GM12875 (cell line): ENCODE measurements around the gene PTPN13.

Source experiments
- H3K4me3 ChIP-seq: one replicate; pipeline ENCODE4 v1.5.1; 2011; ENCODE audit warnings: low read depth, low read length, control low read depth
- CTCF ChIP-seq: IDR thresholded peaks from 2 replicates; pipeline ENCODE4 v1.5.1; 2011; ENCODE audit warnings: low read depth, mild to moderate bottlenecking, control low read depth, inconsistent platforms, low read length, moderate library complexity, borderline replicate concordance; ENCODE audit not compliant: insufficient read depth

PTPN13 gene

GRCh38 chr4:86593688-86594558, at the start of gene PTPN13:
TSS of gene PTPN13 (plus strand) at chr4:86594315. CDS start at chr4:86635257, 40,942 bp downstream.
- TF ChIP-seq CTCF = no peak
- H3K4me3 ChIP-seq = no peak within 1 kb of the TSS

GRCh38 chr4:86547140-86547539, 47.0 kb upstream of the PTPN13 start:
- no peak for TF ChIP-seq CTCF
- H3K4me3 ChIP-seq = no peak overlapping the region

GRCh38 chr4:86549163-86549788, 44.8 kb upstream of the PTPN13 start:
- no peak for TF ChIP-seq CTCF
- H3K4me3 ChIP-seq = no peak overlapping the region

- TF ChIP-seq CTCF = no peak
- H3K4me3 ChIP-seq = no peak overlapping the region
Observed at GRCh38 chr4:86551387-86551786, 42.7 kb upstream of the PTPN13 start.

GRCh38 chr4:86554646-86555045, 39.5 kb upstream of the PTPN13 start:
- no peak for TF ChIP-seq CTCF
- H3K4me3 ChIP-seq = no peak overlapping the region

- no peak for TF ChIP-seq CTCF
- no peak overlapping the region for H3K4me3 ChIP-seq
Observed at GRCh38 chr4:86556791-86557415, 37.2 kb upstream of the PTPN13 start.
